HL-60 (cell line): Measurements from ENCODE around the gene ICAM2.
"Not testable (repeated sequence)": the region's sequence is repeated elsewhere in the genome, so short reads cannot be mapped to it uniquely, and the experiment has no call there.

Experiments
- DNase-seq, 2 experiments: peaks; one replicate each; pipeline ENCODE4 v3.0.0-alpha.2; 2010 to 2020; ENCODE audit warnings: low read depth in 1 of 2, low spot score in 1 of 2
- H3K27ac ChIP-seq: fragments of 250-450 bp; sonication (Bioruptor Pico); replicated peaks from 2 replicates; pipeline ENCODE4 v1.5.1; 2020; ENCODE audit warnings: mild to moderate bottlenecking, moderate library complexity
- H3K27me3 ChIP-seq: fragments of 250-450 bp; sonication (Bioruptor Pico); 2 replicates; pipeline ENCODE4 v1.5.1; 2021; ENCODE audit warnings: mild to moderate bottlenecking, moderate library complexity; ENCODE audit not compliant: insufficient read depth, poor library complexity, severe bottlenecking
- H3K4me3 ChIP-seq: replicated peaks from 2 replicates; pipeline ENCODE4 v1.5.1; 2011; ENCODE audit warnings: mild to moderate bottlenecking, control low read depth, low read length; ENCODE audit not compliant: insufficient read depth
- GABPA ChIP-seq: IDR thresholded peaks from 2 replicates; pipeline ENCODE4 v1.6.1; 2012; ENCODE audit warnings: low read depth
- POLR2AphosphoS5 ChIP-seq: IDR thresholded peaks from 2 replicates; pipeline ENCODE4 v1.6.1; 2012; ENCODE audit warnings: low read depth
- SPI1 ChIP-seq: IDR thresholded peaks from 2 replicates; pipeline ENCODE4 v1.6.1; 2012; ENCODE audit warnings: low read depth, mild to moderate bottlenecking, borderline replicate concordance
- TF ChIP-seq, protein P1 (sequence below): IDR thresholded peaks from one replicate; pipeline ENCODE4 v1.5.1; 2011; ENCODE audit warnings: low read length, control low read depth, inconsistent platforms; ENCODE audit not compliant: insufficient read depth
- TF ChIP-seq, protein P2 (sequence below): IDR thresholded peaks from 2 replicates; pipeline ENCODE4 v1.6.1; 2012; ENCODE audit warnings: low read depth; ENCODE audit not compliant: insufficient replicate concordance

The ICAM2 gene

DNA sequence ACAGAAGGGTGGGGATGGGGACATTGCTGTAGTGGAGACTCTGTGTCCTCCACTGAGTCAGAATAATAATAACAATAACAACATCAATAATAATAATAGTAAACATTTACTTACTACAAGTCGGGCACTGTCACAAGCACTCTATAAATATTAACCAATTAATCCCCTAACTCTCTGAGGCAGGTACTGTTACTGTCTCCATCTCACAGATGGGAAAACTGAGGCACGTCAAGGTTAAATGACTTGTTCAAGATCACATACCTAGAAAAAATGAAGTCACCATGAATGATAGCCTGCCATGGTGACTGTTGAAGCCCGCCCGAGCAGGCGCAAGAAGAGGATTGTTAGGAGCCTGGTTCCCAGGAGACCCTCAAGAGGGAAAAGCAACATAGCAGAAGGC is 12.1 kb downstream of the ICAM2 start:
- Histone ChIP-seq H3K27ac (no peak overlapping the region), H3K4me3 (no peak overlapping the region), H3K27me3 (no peaks in the 10 kb centered on the region)
- DNase-seq = no peak
- TF ChIP-seq, protein P1, sequence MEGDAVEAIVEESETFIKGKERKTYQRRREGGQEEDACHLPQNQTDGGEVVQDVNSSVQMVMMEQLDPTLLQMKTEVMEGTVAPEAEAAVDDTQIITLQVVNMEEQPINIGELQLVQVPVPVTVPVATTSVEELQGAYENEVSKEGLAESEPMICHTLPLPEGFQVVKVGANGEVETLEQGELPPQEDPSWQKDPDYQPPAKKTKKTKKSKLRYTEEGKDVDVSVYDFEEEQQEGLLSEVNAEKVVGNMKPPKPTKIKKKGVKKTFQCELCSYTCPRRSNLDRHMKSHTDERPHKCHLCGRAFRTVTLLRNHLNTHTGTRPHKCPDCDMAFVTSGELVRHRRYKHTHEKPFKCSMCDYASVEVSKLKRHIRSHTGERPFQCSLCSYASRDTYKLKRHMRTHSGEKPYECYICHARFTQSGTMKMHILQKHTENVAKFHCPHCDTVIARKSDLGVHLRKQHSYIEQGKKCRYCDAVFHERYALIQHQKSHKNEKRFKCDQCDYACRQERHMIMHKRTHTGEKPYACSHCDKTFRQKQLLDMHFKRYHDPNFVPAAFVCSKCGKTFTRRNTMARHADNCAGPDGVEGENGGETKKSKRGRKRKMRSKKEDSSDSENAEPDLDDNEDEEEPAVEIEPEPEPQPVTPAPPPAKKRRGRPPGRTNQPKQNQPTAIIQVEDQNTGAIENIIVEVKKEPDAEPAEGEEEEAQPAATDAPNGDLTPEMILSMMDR = no peak
- TF ChIP-seq SPI1 (no peak), GABPA (no peak)

DNA sequence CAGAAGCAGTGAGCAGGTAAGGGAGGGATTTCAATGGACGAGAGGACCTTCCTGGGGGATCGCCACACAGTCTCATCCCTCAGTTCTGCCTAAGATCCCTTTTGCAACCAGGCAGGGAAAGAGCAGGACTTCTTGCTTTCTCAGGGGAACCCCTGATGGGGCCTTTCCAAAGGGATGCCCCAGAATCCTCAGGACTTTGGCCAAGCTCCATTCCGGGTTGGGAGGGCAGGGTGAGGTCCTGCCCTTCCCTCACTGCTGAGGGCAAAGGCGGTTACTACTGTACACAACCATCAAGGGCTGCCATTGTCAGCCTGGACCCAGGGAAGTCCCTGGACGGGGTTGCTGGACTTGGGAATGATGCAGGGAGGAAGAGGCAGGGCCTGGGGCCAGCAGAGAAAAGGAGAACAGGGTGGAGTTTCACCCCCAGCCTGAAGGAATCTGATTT is 12.6 kb downstream of the ICAM2 start:
- Histone ChIP-seq H3K27ac (no peak overlapping the region), H3K27me3 (no peaks in the 10 kb centered on the region), H3K4me3 (no peak overlapping the region)
- DNase-seq = no peak
- no peak for TF ChIP-seq SPI1
- TF ChIP-seq, protein P1 = no peak
- TF ChIP-seq POLR2AphosphoS5 = no peak
- TF ChIP-seq GABPA = no peak
- TF ChIP-seq, protein P2, sequence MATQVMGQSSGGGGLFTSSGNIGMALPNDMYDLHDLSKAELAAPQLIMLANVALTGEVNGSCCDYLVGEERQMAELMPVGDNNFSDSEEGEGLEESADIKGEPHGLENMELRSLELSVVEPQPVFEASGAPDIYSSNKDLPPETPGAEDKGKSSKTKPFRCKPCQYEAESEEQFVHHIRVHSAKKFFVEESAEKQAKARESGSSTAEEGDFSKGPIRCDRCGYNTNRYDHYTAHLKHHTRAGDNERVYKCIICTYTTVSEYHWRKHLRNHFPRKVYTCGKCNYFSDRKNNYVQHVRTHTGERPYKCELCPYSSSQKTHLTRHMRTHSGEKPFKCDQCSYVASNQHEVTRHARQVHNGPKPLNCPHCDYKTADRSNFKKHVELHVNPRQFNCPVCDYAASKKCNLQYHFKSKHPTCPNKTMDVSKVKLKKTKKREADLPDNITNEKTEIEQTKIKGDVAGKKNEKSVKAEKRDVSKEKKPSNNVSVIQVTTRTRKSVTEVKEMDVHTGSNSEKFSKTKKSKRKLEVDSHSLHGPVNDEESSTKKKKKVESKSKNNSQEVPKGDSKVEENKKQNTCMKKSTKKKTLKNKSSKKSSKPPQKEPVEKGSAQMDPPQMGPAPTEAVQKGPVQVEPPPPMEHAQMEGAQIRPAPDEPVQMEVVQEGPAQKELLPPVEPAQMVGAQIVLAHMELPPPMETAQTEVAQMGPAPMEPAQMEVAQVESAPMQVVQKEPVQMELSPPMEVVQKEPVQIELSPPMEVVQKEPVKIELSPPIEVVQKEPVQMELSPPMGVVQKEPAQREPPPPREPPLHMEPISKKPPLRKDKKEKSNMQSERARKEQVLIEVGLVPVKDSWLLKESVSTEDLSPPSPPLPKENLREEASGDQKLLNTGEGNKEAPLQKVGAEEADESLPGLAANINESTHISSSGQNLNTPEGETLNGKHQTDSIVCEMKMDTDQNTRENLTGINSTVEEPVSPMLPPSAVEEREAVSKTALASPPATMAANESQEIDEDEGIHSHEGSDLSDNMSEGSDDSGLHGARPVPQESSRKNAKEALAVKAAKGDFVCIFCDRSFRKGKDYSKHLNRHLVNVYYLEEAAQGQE = no peak

DNA sequence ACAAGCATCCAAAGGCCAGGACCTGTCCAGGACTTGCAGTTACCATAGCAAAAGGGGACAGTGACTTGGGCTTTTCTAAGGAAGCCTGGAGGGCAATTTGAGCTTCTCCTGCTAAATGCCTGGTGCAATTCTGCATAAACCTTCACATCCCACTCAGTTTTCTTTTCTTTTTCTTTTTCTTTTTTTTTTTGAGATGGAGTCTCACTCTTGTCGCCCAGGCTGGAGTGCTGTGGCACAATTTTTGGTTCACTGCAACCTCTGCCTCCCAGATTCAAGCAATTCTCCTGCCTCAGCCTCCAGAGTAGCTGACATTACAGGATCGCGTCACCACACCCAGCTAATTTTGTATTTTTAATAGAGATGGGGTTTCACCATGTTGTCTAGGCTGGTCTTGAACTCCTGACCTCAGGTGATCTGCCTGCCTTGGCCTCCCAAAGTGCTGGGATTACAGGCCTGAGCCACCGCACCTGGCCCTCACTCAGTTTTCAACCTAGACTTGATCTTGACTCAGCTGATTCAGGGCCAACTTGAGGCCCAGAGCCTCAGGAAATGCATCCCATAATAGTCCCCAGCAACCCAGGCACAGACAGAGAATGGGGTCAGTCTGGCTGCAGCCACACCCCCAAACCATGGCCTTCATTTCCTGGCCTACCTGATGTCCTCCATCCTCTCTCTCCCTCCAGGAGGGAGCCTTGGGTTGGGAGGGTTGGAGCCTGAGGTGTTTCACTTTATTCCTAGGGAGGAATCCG is 13.2 kb downstream of the ICAM2 start:
- H3K4me3 ChIP-seq, H3K27me3 ChIP-seq, H3K27ac ChIP-seq, DNase-seq: not testable (repeated sequence)

DNA sequence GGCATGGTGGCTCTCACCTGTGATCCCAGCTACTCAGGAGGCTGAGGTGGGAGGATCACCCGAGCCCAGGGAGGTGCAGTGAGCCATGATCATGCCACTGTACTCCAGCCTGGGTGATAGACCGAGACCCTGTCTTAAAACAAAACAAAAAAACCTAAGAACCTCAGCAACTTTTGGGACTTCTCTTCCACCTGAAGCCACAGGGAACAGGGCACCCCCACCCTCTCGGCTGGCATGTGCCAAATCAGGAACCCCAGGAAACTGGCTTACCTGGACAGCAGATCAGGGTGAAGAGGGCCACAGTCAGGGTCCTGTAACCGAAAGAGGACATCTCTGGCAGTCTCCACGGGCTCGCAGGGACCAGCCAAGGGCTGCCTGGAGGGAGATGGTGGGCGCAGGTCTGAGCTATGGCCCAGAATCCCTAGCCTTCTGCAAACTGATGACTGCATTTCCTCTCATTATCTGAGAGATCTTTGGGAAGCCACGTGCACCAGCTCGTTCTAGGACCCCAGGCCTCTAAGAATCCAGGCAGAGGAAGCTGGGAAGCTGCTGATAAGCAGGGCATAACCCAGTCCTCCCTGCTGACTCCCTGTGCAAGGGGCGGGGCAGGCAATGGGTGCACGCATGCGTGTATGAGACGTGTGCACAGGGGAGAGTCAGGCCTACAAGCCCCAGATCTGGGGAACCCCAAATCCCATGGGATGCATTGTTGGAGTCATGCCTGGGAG is 13.9 kb downstream of the ICAM2 start:
- no peak for TF ChIP-seq SPI1
- H3K4me3 ChIP-seq = no peak overlapping the region
- no peak for DNase-seq

DNA sequence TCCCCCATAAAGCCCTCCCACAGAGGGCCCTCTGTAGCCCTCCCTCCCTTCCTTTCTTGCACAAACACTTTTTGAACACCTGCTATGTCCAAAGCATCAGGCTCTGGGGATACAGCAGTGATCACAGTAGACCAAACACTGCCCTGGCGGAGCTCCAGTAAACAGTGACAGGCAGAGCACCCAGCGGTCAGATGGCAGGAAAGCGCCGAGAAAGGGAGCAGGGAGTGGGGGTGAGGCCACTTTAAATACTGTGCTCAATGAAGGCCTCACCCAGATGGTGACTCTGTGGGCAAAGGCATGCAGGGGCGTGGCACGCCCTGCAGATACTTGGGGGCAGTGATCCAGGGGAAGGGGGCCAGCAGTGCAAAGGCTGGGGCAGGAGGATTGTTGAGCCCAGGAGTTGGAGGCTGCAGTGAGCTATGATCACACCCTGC is 14.7 kb downstream of the ICAM2 start:
- no peak overlapping the region for H3K27ac ChIP-seq
- TF ChIP-seq SPI1 = no peak
- TF ChIP-seq, protein P1 = no peak
- TF ChIP-seq POLR2AphosphoS5 = no peak
- TF ChIP-seq, protein P2 = no peak
- TF ChIP-seq GABPA = no peak
- no peaks in the 10 kb centered on the region for H3K27me3 ChIP-seq
- no peak overlapping the region for H3K4me3 ChIP-seq
- DNase-seq = no peak

More for the DNA sequence above, 13.9 kb downstream of the ICAM2 start:
- no peaks in the 10 kb centered on the region for H3K27me3 ChIP-seq
- H3K27ac ChIP-seq = no peak overlapping the region
